Upper lobe of left lung (tissue), 6 donors: ENCODE measurements around the gene ZNF766. TPM values are rescaled to one million over a fixed set of nuclear protein-coding genes. Genes with fewer than 3 reads are reported as not detected.

ENCODE experiments used
- ATAC-seq, 2 donors: fragments of 200-7000 bp; cut with Tn5 transposase; one replicate each; pipeline ENCODE4 v1.9.1; 2022; ENCODE audit warnings: mild to moderate bottlenecking in 2 of 2, moderate library complexity in 2 of 2; ENCODE audit not compliant: low FRiP score in 2 of 2
- DNase-seq, 2 donors: peaks; one replicate each; pipeline ENCODE4 v3.0.0-alpha.2; 2019 to 2020
- H3K27ac ChIP-seq, 4 donors: fragments of 200-600 bp; sonication (generic); one replicate each; pipeline ENCODE4 v1.5.1; 2016 to 2019
- H3K27me3 ChIP-seq, 4 donors: fragments of 200-600 bp; sonication (generic); one replicate each; pipeline ENCODE4 v1.5.1; 2017 to 2019
- H3K36me3 ChIP-seq, 4 donors: fragments of 200-600 bp; sonication (generic); one replicate each; pipeline ENCODE4 v1.5.1; 2016 to 2019
- H3K4me1 ChIP-seq, 4 donors: fragments of 200-600 bp; sonication (generic); one replicate each; pipeline ENCODE4 v1.5.1; 2018 to 2019
- H3K4me3 ChIP-seq, 4 donors: fragments of 200-600 bp; sonication (generic); one replicate each; pipeline ENCODE4 v1.5.1; 2017 to 2019; ENCODE audit warnings: mild to moderate bottlenecking in 2 of 4, moderate library complexity in 1 of 4
- H3K9me3 ChIP-seq, 4 donors: fragments of 200-600 bp; sonication (generic); one replicate each; pipeline ENCODE4 v1.5.1; 2018 to 2019
- EP300 ChIP-seq, 4 donors: sonication (generic); formaldehyde crosslinking; IDR thresholded peaks; one replicate each; pipeline ENCODE4 v1.5.1; 2017; ENCODE audit warnings: antibody characterized with exemption in 4 of 4, control low read depth in 2 of 4
- POLR2A ChIP-seq, 4 donors: fragments of 450-650 bp; IDR thresholded peaks; one replicate each; pipeline ENCODE4 v1.5.1; 2016 to 2017; ENCODE audit warnings: antibody characterized with exemption in 4 of 4, mild to moderate bottlenecking in 2 of 4
- POLR2AphosphoS5 ChIP-seq, 2 donors: sonication (generic); formaldehyde crosslinking; IDR thresholded peaks; one replicate each; pipeline ENCODE4 v1.5.1; 2017; ENCODE audit warnings: antibody characterized with exemption in 2 of 2
- WGBS, 2 donors: methylation state at CpG; one replicate each; pipeline ENCODE4 v1.1.5; 2017 to 2018; 5-methylcytosine and 5-hydroxymethylcytosine counted together
- total RNA-seq, 6 donors: library from RNA; depleted of rRNA in 4 of 6; stranded (reverse); fragments of >200 nt in 4 of 6; gene quantifications; one replicate each; pipeline versions ENCODE4 v1.1.0 to v1.2.1, GENCODE V29; 2016 to 2021
- TF ChIP-seq, protein P1 (sequence below), 6 experiments: fragments of 450-650 bp in 4 of 6; fragments of 200-600 bp in 2 of 6; sonication (generic) in 2 of 6; IDR thresholded peaks; one replicate each; pipeline ENCODE4 v1.5.1; 2016 to 2019; ENCODE audit warnings: antibody characterized with exemption in 6 of 6
- donor health status: DM: no; HTN: no; CAD: no; lungs with moderate emphysema.
- donor health status: DM: no; HTN: yes; CAD: no; lungs with severe emphysema.

Gene ZNF766
- total RNA-seq, 6 donors from 2014 or later: 4.0 to 20.0 (median 14.7) TPM

DNA sequence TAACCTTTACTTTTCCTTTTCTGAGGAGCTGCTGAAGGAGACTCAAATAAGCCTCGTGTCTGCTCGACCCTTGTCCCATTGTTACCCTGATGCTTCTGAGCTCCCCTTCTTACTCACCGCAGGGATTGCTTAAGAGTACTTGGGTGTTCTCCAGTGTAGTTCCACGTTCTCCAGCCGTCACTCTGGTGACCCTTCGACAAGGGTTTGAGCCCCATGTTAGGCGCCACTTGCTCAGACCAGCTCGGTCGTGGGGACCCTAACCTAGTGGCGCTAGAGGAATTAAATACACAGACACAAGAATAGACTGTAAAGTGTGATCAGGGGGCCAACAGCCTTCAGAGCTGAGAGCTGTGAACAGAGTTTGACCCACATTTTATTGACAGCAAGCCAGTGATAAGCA is 37.9 kb downstream of the ZNF766 start:
- Histone ChIP-seq H3K4me1 (no peaks in the 10 kb centered on the region), H3K27ac (no peak overlapping the region), H3K9me3 (peaks cover 53 to 89% (median 83%) of the 10 kb centered on the region in 4 donors), H3K27me3 (no peaks in the 10 kb centered on the region), H3K4me3 (no peak overlapping the region), H3K36me3 (peaks cover 8 to 84% (median 55%) of the 10 kb centered on the region in 4 donors)
- no peak for ATAC-seq
- 96 to 98% methylated on average over 10 of the region's 10 CpGs for WGBS, 2 donors
- DNase-seq: no peak
- no peak for TF ChIP-seq EP300 (IDR thresholded peaks at IDR 0.05)

DNA sequence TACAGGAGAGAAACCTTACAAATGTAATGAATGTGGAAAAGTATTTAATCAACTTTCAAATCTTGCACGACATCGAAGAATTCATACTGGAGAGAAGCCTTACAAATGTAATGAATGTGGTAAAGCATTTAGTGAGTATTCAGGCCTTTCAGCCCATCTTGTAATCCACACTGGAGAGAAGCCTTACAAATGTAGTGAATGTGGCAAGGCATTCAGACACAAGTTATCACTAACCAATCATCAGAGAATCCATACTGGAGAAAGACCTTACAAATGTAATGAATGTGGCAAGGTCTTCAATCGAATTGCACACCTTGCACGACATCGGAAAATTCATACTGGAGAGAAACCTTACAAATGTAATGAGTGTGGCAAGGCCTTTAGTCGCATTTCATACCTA is 53.0 kb downstream of the ZNF766 start:
- DNase-seq (no peak), ATAC-seq (no peak)
- 92 to 93% methylated on average over 6 of the region's 6 CpGs for WGBS, 2 donors
- no peak overlapping the region for H3K27ac ChIP-seq
- peaks cover 24 to 60% (median 53%) of the 10 kb centered on the region in 4 donors for H3K36me3 ChIP-seq
- peaks cover 87 to 100% (median 100%) of the 10 kb centered on the region in 4 donors for H3K9me3 ChIP-seq
- H3K27me3 ChIP-seq: no peaks in the 10 kb centered on the region
- TF ChIP-seq, protein P1, sequence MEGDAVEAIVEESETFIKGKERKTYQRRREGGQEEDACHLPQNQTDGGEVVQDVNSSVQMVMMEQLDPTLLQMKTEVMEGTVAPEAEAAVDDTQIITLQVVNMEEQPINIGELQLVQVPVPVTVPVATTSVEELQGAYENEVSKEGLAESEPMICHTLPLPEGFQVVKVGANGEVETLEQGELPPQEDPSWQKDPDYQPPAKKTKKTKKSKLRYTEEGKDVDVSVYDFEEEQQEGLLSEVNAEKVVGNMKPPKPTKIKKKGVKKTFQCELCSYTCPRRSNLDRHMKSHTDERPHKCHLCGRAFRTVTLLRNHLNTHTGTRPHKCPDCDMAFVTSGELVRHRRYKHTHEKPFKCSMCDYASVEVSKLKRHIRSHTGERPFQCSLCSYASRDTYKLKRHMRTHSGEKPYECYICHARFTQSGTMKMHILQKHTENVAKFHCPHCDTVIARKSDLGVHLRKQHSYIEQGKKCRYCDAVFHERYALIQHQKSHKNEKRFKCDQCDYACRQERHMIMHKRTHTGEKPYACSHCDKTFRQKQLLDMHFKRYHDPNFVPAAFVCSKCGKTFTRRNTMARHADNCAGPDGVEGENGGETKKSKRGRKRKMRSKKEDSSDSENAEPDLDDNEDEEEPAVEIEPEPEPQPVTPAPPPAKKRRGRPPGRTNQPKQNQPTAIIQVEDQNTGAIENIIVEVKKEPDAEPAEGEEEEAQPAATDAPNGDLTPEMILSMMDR (IDR thresholded peaks at IDR 0.05): no peak
- TF ChIP-seq EP300 (IDR thresholded peaks at IDR 0.05): no peak
- TF ChIP-seq POLR2A (IDR thresholded peaks at IDR 0.05): no peak
- TF ChIP-seq POLR2AphosphoS5 (IDR thresholded peaks at IDR 0.05): no peak
- H3K4me3 ChIP-seq: no peak overlapping the region
- no peaks in the 10 kb centered on the region for H3K4me1 ChIP-seq

DNA sequence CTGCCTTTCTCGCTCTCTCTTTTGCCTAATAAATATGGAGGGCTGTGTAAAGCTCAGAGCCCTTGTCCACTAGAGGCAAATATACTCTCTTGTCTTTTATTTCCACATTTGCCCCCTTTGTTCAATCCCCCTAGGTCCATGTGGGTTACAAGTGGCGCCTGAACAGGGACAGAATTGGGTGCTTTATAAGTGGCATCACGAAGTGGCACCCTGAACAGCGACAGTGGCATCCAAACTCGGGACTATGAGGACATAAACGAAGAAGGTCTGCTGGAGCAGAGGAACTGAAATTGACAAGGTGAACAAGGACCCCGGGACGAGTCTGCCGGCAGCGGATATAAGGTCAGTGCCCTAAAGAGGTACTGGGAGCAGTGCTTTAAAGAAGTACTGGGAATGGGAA is 62.4 kb downstream of the ZNF766 start:
- no peak for ATAC-seq
- no peak overlapping the region for H3K27ac ChIP-seq
- H3K9me3 ChIP-seq: peaks cover 28 to 97% (median 68%) of the 10 kb centered on the region in 4 donors
- H3K4me3 ChIP-seq: no peak overlapping the region
- H3K36me3 ChIP-seq: no peaks in the 10 kb centered on the region
- TF ChIP-seq POLR2AphosphoS5 (IDR thresholded peaks at IDR 0.05) (no peak), EP300 (IDR thresholded peaks at IDR 0.05) (no peak), POLR2A (IDR thresholded peaks at IDR 0.05) (no peak)
- TF ChIP-seq, protein P1 (IDR thresholded peaks at IDR 0.05): no peak
- no peak for DNase-seq
- 91 to 92% methylated on average over 10 of the region's 10 CpGs for WGBS, 2 donors
- H3K27me3 ChIP-seq: no peaks in the 10 kb centered on the region
- peaks cover 1 to 2% (median 2%) of the 10 kb centered on the region in 4 donors for H3K4me1 ChIP-seq

DNA sequence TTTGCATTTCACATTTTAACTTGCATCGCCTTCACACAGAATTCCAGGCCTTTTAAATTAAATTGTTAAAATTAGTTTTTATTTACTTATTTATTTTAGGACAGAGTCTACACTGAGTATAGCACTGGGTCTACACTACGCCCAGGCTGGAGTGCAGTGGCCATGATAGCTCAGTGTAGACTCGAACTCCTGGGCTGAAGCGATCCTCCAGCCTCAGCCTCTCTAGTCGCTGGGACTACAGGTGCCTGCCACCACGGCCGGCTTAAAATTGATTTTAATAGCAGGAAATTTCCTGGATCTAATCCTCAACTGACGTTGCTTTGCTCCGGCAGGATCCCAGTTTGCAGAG is 66.4 kb downstream of the ZNF766 start:
- Histone ChIP-seq H3K4me1 (peaks cover 6 to 9% (median 8%) of the 10 kb centered on the region in 4 donors), H3K4me3 (peak overlapping the region; percentile 63 to 76 (median 67)), H3K9me3 (peaks cover 16 to 59% (median 34%) of the 10 kb centered on the region in 4 donors), H3K27ac (peak overlapping the region; percentile 75 to 93 (median 88)), H3K36me3 (no peaks in the 10 kb centered on the region), H3K27me3 (no peaks in the 10 kb centered on the region)
- no peak for TF ChIP-seq POLR2A (IDR thresholded peaks at IDR 0.05)
- TF ChIP-seq, protein P1 (IDR thresholded peaks at IDR 0.05): no peak
- WGBS, 2 donors: 58 to 70% methylated on average over 7 to 9 of the region's 9 CpGs
- DNase-seq: no peak
- peak; percentile 20 to 49 for ATAC-seq

DNA sequence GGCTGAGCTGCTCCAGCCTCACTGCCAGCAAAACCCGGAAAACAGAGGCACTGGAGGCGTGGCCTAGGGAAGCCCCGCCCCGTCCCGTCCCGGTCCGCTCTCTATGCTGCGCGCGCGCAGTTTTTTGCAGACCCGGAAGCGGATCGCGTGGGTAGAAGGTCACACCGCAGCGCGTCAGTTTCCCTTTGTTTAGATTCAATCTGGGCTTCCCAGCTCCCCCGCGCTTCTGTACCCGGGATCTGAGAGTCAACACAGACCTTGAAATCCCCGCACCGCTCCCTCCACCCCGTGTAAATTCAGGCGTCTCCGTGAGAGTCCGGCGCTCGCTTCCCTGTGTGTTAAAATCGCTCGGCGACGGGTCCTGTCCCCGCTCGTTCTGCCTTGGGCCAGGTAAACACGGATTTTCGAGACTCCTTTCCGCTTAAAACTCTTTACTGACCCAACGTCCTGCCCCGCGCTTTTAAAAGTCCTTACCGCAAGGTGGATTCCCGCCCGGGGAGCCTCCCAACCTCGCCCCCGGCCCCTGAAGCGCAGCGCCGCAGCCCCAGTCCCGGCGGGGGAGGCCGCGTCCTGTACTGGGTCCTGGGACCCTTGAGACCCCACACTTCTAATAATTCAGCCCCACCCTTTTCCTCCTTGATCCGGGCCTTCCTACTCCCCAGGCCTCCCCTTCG is 66.9 kb downstream of the ZNF766 start, which contains the start of gene ZNF610:
TSS of gene ZNF610 (plus strand) at position 127 of the 674 bp plus-strand sequence. CDS start 12,930 bp downstream, outside the sequence.
- Histone ChIP-seq H3K27ac (peak within 1 kb of the TSS; percentile 75 to 93 (median 88)), H3K27me3 (no peaks in the 10 kb centered on the region), H3K9me3 (peaks cover 10 to 54% (median 29%) of the 10 kb centered on the region in 4 donors), H3K4me3 (peak within 1 kb of the TSS; percentile 63 to 76 (median 67)), H3K36me3 (no peaks in the 10 kb centered on the region), H3K4me1 (peaks cover 6 to 9% (median 8%) of the 10 kb centered on the region in 4 donors)
- TF ChIP-seq POLR2AphosphoS5 (IDR thresholded peaks at IDR 0.05) (peak; percentile 81 to 87), POLR2A (IDR thresholded peaks at IDR 0.05) (peak in 3 of 4 donors; percentile 45 to 72 (median 69)), EP300 (IDR thresholded peaks at IDR 0.05) (peak in 1 of 4 donors; percentile 53)
- TF ChIP-seq, protein P1 (IDR thresholded peaks at IDR 0.05): no peak
- DNase-seq: peak; percentile 81 to 96
- 1 to 4% methylated on average over 40 to 48 of the region's 55 CpGs for WGBS, 2 donors
- ATAC-seq: peak; percentile 95 to 98
